K562 (cell line): Measurements from ENCODE around the gene EVI5. TPM values are rescaled to one million over a fixed set of nuclear protein-coding genes. Genes with fewer than 3 reads are reported as not detected.

ENCODE experiments used
- ATAC-seq: fragments of 200-7000 bp; cut with Tn5 transposase; 3 replicates; pipeline ENCODE4 v1.9.1; 2020; ENCODE audit warnings: moderate library complexity
- BruUV-seq: library from RNA; stranded (reverse); fragments of 400-500 nt; replicated peaks from 2 replicates; lab custom pipeline; 2021; lab: Mats Ljungman, UMichigan
- CTCF ChIA-PET: fragments of 300-600 bp; formaldehyde crosslinking; extraction: SDS; loops from one replicate; lab custom pipeline; 2021; ENCODE audit warnings: low intra/inter-chr PET ratio; lab: Yijun Ruan, JAX
- POLR2A ChIA-PET: fragments of 300-600, 350-650 bp; sonication (Branson Sonifier 250); formaldehyde crosslinking; extraction: SDS; loops from one replicate; lab custom pipeline; 2021; ENCODE audit warnings: antibody characterized with exemption, inconsistent platforms; lab: Yijun Ruan, JAX
- DNase-seq, 4 experiments: peaks; one replicate each; pipeline versions ENCODE4 v3.0.0 to v3.0.0-alpha.2; 2011 to 2018; ENCODE audit warnings: low spot score in 3 of 4, mixed read lengths in 3 of 4; ENCODE audit errors: extremely low read depth in 1 of 4
- FAIRE-seq: peaks from 2 replicates; lab custom pipeline; 2011; peaks lifted over from hg19 to GRCh38; lab: Jason Lieb, UNC
- H2AFZ ChIP-seq: 2 replicates; pipeline ENCODE4 v1.6.0; 2011; ENCODE audit warnings: low read depth, low read length, control low read depth, inconsistent platforms
- H3K27ac ChIP-seq: fragments of 200-600 bp; 3 replicates; pipeline ENCODE4 v1.8.0; 2011; ENCODE audit warnings: low read depth, mild to moderate bottlenecking, control low read depth, inconsistent platforms, low read length, moderate library complexity, mixed read lengths; ENCODE audit errors: extremely low read depth
- H3K27me3 ChIP-seq, 2 experiments: fragments of 300-600 bp in 1 of 2; 2 replicates in 1 of 2; 3 replicates in 1 of 2; pipeline versions ENCODE4 v1.6.0 to v1.8.0; 2011; ENCODE audit warnings: inconsistent platforms in 2 of 2, low read length in 2 of 2, mild to moderate bottlenecking in 1 of 2, mixed read lengths in 1 of 2, moderate library complexity in 1 of 2; ENCODE audit not compliant: control insufficient read depth in 2 of 2, insufficient read depth in 2 of 2
- H3K36me3 ChIP-seq: fragments of 300-600 bp; 3 replicates; pipeline ENCODE4 v1.8.0; 2011; ENCODE audit warnings: mild to moderate bottlenecking, low read length, inconsistent platforms; ENCODE audit not compliant: control insufficient read depth, insufficient read depth
- H3K4me1 ChIP-seq, 2 experiments: fragments of 200-600 bp in 1 of 2; replicated peaks in 1 of 2; 2 replicates in 1 of 2; 3 replicates in 1 of 2; pipeline versions ENCODE4 v1.5.1 to v1.8.0; 2011; ENCODE audit warnings: inconsistent platforms in 2 of 2, low read length in 2 of 2, mild to moderate bottlenecking in 1 of 2, mixed read lengths in 1 of 2, moderate library complexity in 1 of 2; ENCODE audit not compliant: control insufficient read depth in 2 of 2, insufficient read depth in 2 of 2
- H3K4me2 ChIP-seq: 2 replicates; pipeline ENCODE4 v1.6.1; 2011; ENCODE audit warnings: low read length, control low read depth, inconsistent platforms, mixed read lengths; ENCODE audit not compliant: insufficient read depth
- H3K4me3 ChIP-seq: fragments of 200-600 bp; sonication (generic), shearing (Covaris generic); 2 replicates; pipeline ENCODE4 v1.5.1; 2016; ENCODE audit warnings: control low read depth, inconsistent platforms
- H3K79me2 ChIP-seq: fragments of 200-600 bp; 3 replicates; pipeline ENCODE4 v1.8.0; 2011; ENCODE audit warnings: low read length, inconsistent platforms; ENCODE audit not compliant: control insufficient read depth, insufficient read depth
- H3K9ac ChIP-seq, 2 experiments: 2 replicates each; pipeline versions ENCODE4 v1.6.0 to v1.6.1; 2011; ENCODE audit warnings: low read depth in 2 of 2, low read length in 2 of 2, control low read depth in 1 of 2, inconsistent platforms in 1 of 2, mild to moderate bottlenecking in 1 of 2, mixed read lengths in 1 of 2; ENCODE audit not compliant: insufficient read depth in 1 of 2
- H3K9me1 ChIP-seq: one replicate; pipeline ENCODE4 v1.6.0; 2011; ENCODE audit warnings: inconsistent platforms, mild to moderate bottlenecking, low read length, moderate library complexity; ENCODE audit not compliant: control insufficient read depth, insufficient read depth
- H3K9me3 ChIP-seq: replicated peaks from 2 replicates; pipeline ENCODE4 v1.5.1; 2011; ENCODE audit warnings: low read depth, low read length, inconsistent platforms; ENCODE audit not compliant: control insufficient read depth, insufficient read depth
- H4K20me1 ChIP-seq: replicated peaks from 2 replicates; pipeline ENCODE4 v1.6.1; 2011; ENCODE audit warnings: low read length, inconsistent platforms, mixed read lengths; ENCODE audit not compliant: control insufficient read depth, insufficient read depth
- ARID3B ChIP-seq: fragments of 250-450 bp; sonication (Bioruptor Pico); IDR thresholded peaks from 2 replicates; pipeline ENCODE4 v1.4.0; 2020; ENCODE audit warnings: borderline replicate concordance
- DIDO1 ChIP-seq: fragments of 450-650 bp; IDR thresholded peaks from 2 replicates; pipeline ENCODE4 v1.6.1; 2016; ENCODE audit warnings: low read depth, missing biosample characterization, missing genetic modification characterization
- ELF1 ChIP-seq: fragments of 200-800 bp; sonication (Bioruptor generic); IDR thresholded peaks from 2 replicates; pipeline ENCODE4 v1.6.1; 2016; ENCODE audit warnings: missing genetic modification characterization, missing compliant biosample characterization
- ILF3 ChIP-seq: fragments of 450-650 bp; IDR thresholded peaks from 2 replicates; pipeline ENCODE4 v1.6.1; 2018; ENCODE audit warnings: antibody characterized with exemption, mild to moderate bottlenecking, moderate library complexity, borderline replicate concordance
- ILK ChIP-seq: fragments of 450-650 bp; IDR thresholded peaks from 2 replicates; pipeline ENCODE4 v1.6.1; 2016; ENCODE audit warnings: missing genetic modification characterization, low read depth, mild to moderate bottlenecking, missing compliant biosample characterization, moderate library complexity, borderline replicate concordance
- TGIF2 ChIP-seq: sonication (generic); formaldehyde crosslinking; IDR thresholded peaks from 2 replicates; pipeline ENCODE4 v1.8.1; 2022; ENCODE audit warnings: mild to moderate bottlenecking, missing genetic modification reagents, moderate library complexity
- ZNF197 ChIP-seq: fragments of 200-800 bp; sonication (Bioruptor generic); IDR thresholded peaks from 2 replicates; pipeline ENCODE4 v1.6.1; 2016; ENCODE audit warnings: low read depth, missing genetic modification characterization, missing compliant biosample characterization
- ZNF239 ChIP-seq: fragments of 250-450 bp; sonication (Bioruptor Pico); IDR thresholded peaks from 2 replicates; pipeline ENCODE4 v1.4.0; 2020; ENCODE audit warnings: mild to moderate bottlenecking
- ZNF407 ChIP-seq: fragments of 450-650 bp; IDR thresholded peaks from 2 replicates; pipeline ENCODE4 v1.6.1; 2016; ENCODE audit warnings: low read depth
- ZSCAN32 ChIP-seq: fragments of 450-650 bp; formaldehyde crosslinking; IDR thresholded peaks from 2 replicates; pipeline ENCODE4 v1.4.0; 2020; ENCODE audit warnings: mild to moderate bottlenecking, moderate library complexity
- WGBS: fragments of 100-300 bp; shearing (Covaris generic); methylation state at CpG from one replicate; pipeline ENCODE4 v1.1.6; 2016; ENCODE audit warnings: low coverage, mixed read lengths; ENCODE audit not compliant: insufficient coverage; ENCODE audit errors: missing lambda C conversion rate; 5-methylcytosine and 5-hydroxymethylcytosine counted together
- in situ Hi-C: fragments of 300-500 bp; cut with MboI; formaldehyde crosslinking; loops from 4 replicates; pipeline ENCODE4 v1.15.0; 2018; ENCODE audit warnings: inconsistent platforms, mixed read lengths
- intact Hi-C: fragments of 100-400 bp; cut with micrococcal nuclease; formaldehyde crosslinking; loops from 2 replicates; pipeline ENCODE4 v1.14.2; 2022
- polyA plus RNA-seq, 8 experiments: library from polyadenylated mRNA; depleted of rRNA in 4 of 8; stranded (reverse) in 5 of 8; unstranded in 3 of 8; fragments of >200 nt; fragmentation: Nextera tagmentation in 2 of 8; fragmentation: Illumina TruSeq in 1 of 8; extraction: Ambion mirVana in 2 of 8; extraction: Trizol in 1 of 8; gene quantifications; 2 replicates each; pipeline versions ENCODE4 v1.2.1 to v1.2.3, GENCODE V29; 2011 to 2014; ENCODE audit warnings: inconsistent platforms in 1 of 8, missing spikeins in 1 of 8
- total RNA-seq, 7 experiments: library from RNA; depleted of rRNA in 6 of 7; stranded (reverse); fragments of >200 nt in 6 of 7; fragmentation: Illumina TruSeq in 2 of 7; extraction: Trizol in 2 of 7; gene quantifications; 2 replicates each; pipeline versions ENCODE4 v1.2.1 to v1.2.3, GENCODE V29; 2011 to 2021; ENCODE audit warnings: low replicate concordance in 1 of 7

Gene EVI5
- total and polyA plus RNA-seq, 9 of the 15 experiments (the other 6 are each of a cell fraction or from before 2014, with no cell fraction given) = 1.7 to 50.1 (median 13.7) TPM

GRCh38 chr1:92601044-92601443 is 183.9 kb downstream of the EVI5 start:
- no peak overlapping the region for H3K9ac ChIP-seq
- ATAC-seq = no peak
- H4K20me1 ChIP-seq = no peaks in the 10 kb centered on the region
- H3K4me1 ChIP-seq = no peaks in the 10 kb centered on the region
- in situ Hi-C loops = loop anchor here (25.0 kb wide), 1 partner anchor 1064 kb away; no protein-coding TSS in a partner anchor
- no peaks in the 10 kb centered on the region for H3K27me3 ChIP-seq
- H3K4me2 ChIP-seq = no peak overlapping the region
- H2AFZ ChIP-seq = no peak overlapping the region
- no peaks in the 10 kb centered on the region for H3K79me2 ChIP-seq
- H3K9me1 ChIP-seq = no peaks in the 10 kb centered on the region
- no peak overlapping the region for H3K27ac ChIP-seq
- BruUV-seq = no TSS peak
- WGBS = 38% methylated on average over 2 of the region's 2 CpGs
- intact Hi-C loops = no loop called here
- no peak for DNase-seq
- H3K36me3 ChIP-seq = peaks cover 2% of the 10 kb centered on the region; the same call in 1 of the 3 replicates
- no peak overlapping the region for H3K4me3 ChIP-seq
- ChIA-PET POLR2A (no interaction called here), CTCF (no interaction called here)
- H3K9me3 ChIP-seq = no peaks in the 10 kb centered on the region
- no peak for FAIRE-seq
- TF ChIP-seq ZSCAN32 (CRISPR knock-in tag) (no peak), ILK (tag) (no peak), ZNF407 (no peak), ZNF239 (no peak), ELF1 (tag) (no peak), ILF3 (no peak), ZNF197 (no peak), ARID3B (CRISPR knock-in tag) (no peak), DIDO1 (tag) (no peak), TGIF2 (CRISPR knock-in tag) (no peak)
